Prostate gland (tissue), 2 donors: ENCODE data around the gene TAS2R46.
"Not testable (repeated sequence)": the region's sequence is repeated elsewhere in the genome, so short reads cannot be mapped to it uniquely, and the experiment has no call there.

Experiments used
- CTCF ChIP-seq, 4 experiments: fragments of 200-600 bp in 2 of 4; fragments of 450-650 bp in 2 of 4; sonication (generic) in 2 of 4; IDR thresholded peaks; 1 replicate in 3 of 4; 2 replicates in 1 of 4; pipeline ENCODE4 v1.5.1; 2016 to 2019; ENCODE audit warnings: antibody characterized with exemption in 4 of 4, mild to moderate bottlenecking in 2 of 4, moderate library complexity in 2 of 4
- POLR2A ChIP-seq: fragments of 450-650 bp; IDR thresholded peaks from one replicate; pipeline ENCODE4 v1.6.1; 2016; ENCODE audit warnings: antibody characterized with exemption, mild to moderate bottlenecking
- POLR2AphosphoS5 ChIP-seq: sonication (generic); formaldehyde crosslinking; IDR thresholded peaks from one replicate; pipeline ENCODE4 v1.6.1; 2017; ENCODE audit warnings: antibody characterized with exemption

GRCh38 chr12:11041366-11041765, 20.7 kb downstream of the TAS2R46 start:
- not testable (repeated sequence) for TF ChIP-seq POLR2A; CTCF (IDR thresholded peaks at IDR 0.05); POLR2AphosphoS5
